Activated naive CD4-positive, alpha-beta T cell treated with anti-CD3 and anti-CD28 coated beads, Interleukin-2, amount 10 ng/mL, durations not matched to agents 7 days and 5 days (primary cell): ENCODE data around the gene LPP.

Experiments
- CTCF ChIA-PET: fragments of 350-600 bp; sonication (Branson Sonifier 250); formaldehyde crosslinking; loops from one replicate; lab custom pipeline; 2021; ENCODE audit warnings: antibody characterized with exemption; lab: Charles Lee
- DNase-seq: peaks from one replicate; pipeline ENCODE4 v3.0.0-alpha.2; 2020
- H3K27ac Mint-ChIP-seq: one replicate; pipeline ENCODE4 v1.8.0; 2021; ENCODE audit warnings: mild to moderate bottlenecking, moderate library complexity, mixed read lengths
- H3K27me3 Mint-ChIP-seq: one replicate; pipeline ENCODE4 v1.8.0; 2021; ENCODE audit warnings: mild to moderate bottlenecking, mixed read lengths
- H3K36me3 Mint-ChIP-seq: one replicate; pipeline ENCODE4 v1.8.0; 2021; ENCODE audit warnings: mixed read lengths
- H3K4me1 Mint-ChIP-seq: one replicate; pipeline ENCODE4 v1.8.0; 2021; ENCODE audit warnings: mixed read lengths
- H3K4me3 Mint-ChIP-seq: one replicate; pipeline ENCODE4 v1.8.0; 2021; ENCODE audit warnings: mild to moderate bottlenecking, moderate library complexity, mixed read lengths
- H3K9me3 Mint-ChIP-seq: one replicate; pipeline ENCODE4 v1.8.0; 2021; ENCODE audit warnings: mixed read lengths

The LPP gene

DNA sequence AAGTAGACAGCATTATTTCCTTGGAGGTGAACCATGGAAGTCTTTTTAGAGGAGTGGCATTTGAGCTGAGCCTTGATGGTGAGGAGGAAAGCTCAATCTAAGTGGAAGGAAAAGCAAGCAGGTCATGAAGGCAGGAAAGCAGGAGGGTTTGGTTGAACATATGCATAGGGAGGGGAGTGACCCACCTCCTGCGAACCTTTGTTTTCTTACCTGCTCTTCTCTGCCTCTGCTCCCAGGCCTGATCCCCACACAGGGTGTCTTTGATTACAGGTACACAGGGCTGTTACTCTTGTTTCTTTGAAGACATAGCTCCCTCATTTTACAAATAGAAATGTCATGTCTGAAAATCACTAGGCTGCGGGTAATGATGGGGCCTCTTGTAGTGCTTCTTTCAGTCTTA, 769.7 kb downstream of the LPP start:
- DNase-seq = no peak
- H3K36me3 Mint-ChIP-seq = peaks cover 2% of the 10 kb centered on the region
- no peak overlapping the region for H3K27ac Mint-ChIP-seq
- peaks cover 9% of the 10 kb centered on the region for H3K9me3 Mint-ChIP-seq
- no peaks in the 10 kb centered on the region for H3K4me1 Mint-ChIP-seq
- H3K27me3 Mint-ChIP-seq = peaks cover 4% of the 10 kb centered on the region
- H3K4me3 Mint-ChIP-seq = no peak overlapping the region
- CTCF ChIA-PET = interaction anchor here (2.8 kb wide), 1 partner anchor 1183 kb away, joined by 7 read pairs; no protein-coding TSS in a partner anchor

DNA sequence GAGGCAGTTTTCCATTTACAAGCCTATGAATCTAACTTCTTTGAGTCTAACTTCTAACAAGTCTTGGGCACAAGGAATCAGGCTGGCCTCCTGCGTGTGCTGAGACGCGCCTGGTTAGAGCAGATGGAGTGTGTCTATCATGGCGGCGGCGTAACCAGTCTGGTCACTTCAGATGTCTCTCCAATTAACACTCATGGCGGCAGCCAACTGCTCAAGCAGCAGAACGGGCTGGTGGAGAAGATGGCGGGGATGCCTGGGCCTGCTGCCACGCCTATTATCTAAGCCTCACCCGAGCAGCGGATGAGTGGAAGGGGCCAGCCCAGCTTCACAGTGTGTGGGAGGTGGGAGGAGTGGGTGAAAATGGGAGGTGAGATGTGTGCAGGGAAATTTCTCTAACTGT, 771.4 kb downstream of the LPP start:
- Mint-ChIP-seq H3K4me3 (no peak overlapping the region), H3K9me3 (peaks cover 3% of the 10 kb centered on the region), H3K27ac (no peak overlapping the region), H3K27me3 (peaks cover 4% of the 10 kb centered on the region), H3K36me3 (peaks cover 2% of the 10 kb centered on the region), H3K4me1 (no peaks in the 10 kb centered on the region)
- no peak for DNase-seq
- CTCF ChIA-PET = no interaction called here

GRCh38 chr3:188926111-188926510, 772.2 kb downstream of the LPP start:
- CTCF ChIA-PET = no interaction called here
- Mint-ChIP-seq H3K4me3 (no peak overlapping the region), H3K36me3 (peaks cover 2% of the 10 kb centered on the region), H3K9me3 (no peaks in the 10 kb centered on the region), H3K27me3 (peaks cover 4% of the 10 kb centered on the region), H3K27ac (no peak overlapping the region), H3K4me1 (no peaks in the 10 kb centered on the region)
- no peak for DNase-seq

GRCh38 chr3:188926741-188927511, 773.0 kb downstream of the LPP start:
- no peaks in the 10 kb centered on the region for H3K36me3 Mint-ChIP-seq
- no peaks in the 10 kb centered on the region for H3K4me1 Mint-ChIP-seq
- H3K27me3 Mint-ChIP-seq = peaks cover 4% of the 10 kb centered on the region
- H3K9me3 Mint-ChIP-seq = no peaks in the 10 kb centered on the region
- no peak overlapping the region for H3K27ac Mint-ChIP-seq
- CTCF ChIA-PET = no interaction called here
- H3K4me3 Mint-ChIP-seq = no peak overlapping the region
- DNase-seq = no peak

DNA sequence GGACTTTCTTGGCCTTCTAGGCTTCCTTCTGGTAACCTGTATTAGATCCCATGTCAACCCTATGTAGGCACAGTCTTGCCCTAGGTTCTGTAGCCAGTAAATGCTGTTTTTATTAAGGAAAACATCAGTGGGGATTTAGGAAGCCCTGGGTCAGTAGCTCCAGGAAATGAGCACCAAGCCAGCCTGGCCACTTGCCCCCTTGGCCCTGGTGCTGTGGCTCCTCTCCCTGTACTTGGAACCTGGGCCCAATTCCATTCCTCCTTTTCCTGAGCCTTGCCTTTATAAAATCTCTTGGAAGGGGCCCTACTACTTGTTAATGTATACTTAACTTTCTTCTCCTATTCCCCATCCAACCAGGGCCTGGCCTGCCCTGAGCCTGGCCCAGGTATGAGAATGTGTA, 774.0 kb downstream of the LPP start:
- H3K4me1 Mint-ChIP-seq = no peaks in the 10 kb centered on the region
- H3K27me3 Mint-ChIP-seq = peaks cover 4% of the 10 kb centered on the region
- H3K9me3 Mint-ChIP-seq = no peaks in the 10 kb centered on the region
- H3K4me3 Mint-ChIP-seq = no peak overlapping the region
- H3K36me3 Mint-ChIP-seq = no peaks in the 10 kb centered on the region
- no peak for DNase-seq
- H3K27ac Mint-ChIP-seq = no peak overlapping the region
- CTCF ChIA-PET = no interaction called here

DNA sequence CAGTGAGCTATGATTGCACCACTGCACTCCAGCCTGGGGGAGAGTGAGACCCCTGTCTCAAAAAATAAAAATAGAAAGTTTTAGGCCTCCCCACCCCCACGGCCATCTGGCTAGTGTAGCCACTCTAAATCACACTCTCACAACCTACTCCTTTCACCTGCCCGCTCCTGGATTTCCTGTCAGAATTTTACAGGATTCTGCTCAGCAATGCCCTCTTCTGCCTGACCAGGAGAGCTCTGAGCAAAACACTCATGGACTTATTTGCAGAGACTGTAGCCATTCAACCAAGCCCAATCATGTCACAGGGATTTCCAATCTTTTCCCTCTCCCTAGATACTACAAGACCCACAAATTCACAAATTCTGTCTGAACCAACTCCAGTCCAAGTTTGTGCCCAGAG, 775.2 kb downstream of the LPP start:
- Mint-ChIP-seq H3K27ac (no peak overlapping the region), H3K4me1 (no peaks in the 10 kb centered on the region), H3K9me3 (no peaks in the 10 kb centered on the region), H3K36me3 (no peaks in the 10 kb centered on the region), H3K4me3 (no peak overlapping the region), H3K27me3 (no peaks in the 10 kb centered on the region)
- DNase-seq = no peak
- CTCF ChIA-PET = interaction anchor here (0.9 kb wide), 1 partner anchor 17 kb away, joined by 3 read pairs; no protein-coding TSS in a partner anchor

DNA sequence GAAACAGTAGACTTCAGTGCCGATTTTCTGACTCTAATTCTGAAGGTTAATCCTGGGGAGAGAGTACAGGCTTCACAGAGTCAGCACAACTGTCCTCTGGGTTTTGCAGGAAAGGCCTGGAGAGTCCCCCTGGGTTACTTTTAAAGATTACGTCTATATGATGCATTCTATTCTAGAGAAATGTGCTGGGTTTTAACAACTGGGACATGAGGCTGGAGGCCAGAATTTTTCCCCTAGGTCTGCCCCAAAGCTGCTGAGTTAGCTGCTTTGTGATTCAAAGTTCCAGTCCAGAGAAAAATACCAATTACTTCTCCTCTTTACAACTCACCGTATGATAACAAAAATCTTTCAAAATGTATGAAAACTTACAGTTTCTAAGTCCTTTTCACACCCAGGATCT, 777.1 kb downstream of the LPP start:
- Mint-ChIP-seq H3K4me3 (no peak overlapping the region), H3K27me3 (peaks cover 5% of the 10 kb centered on the region), H3K27ac (no peak overlapping the region), H3K4me1 (no peaks in the 10 kb centered on the region), H3K36me3 (no peaks in the 10 kb centered on the region), H3K9me3 (no peaks in the 10 kb centered on the region)
- no peak for DNase-seq
- CTCF ChIA-PET = no interaction called here

- Mint-ChIP-seq H3K9me3 (no peaks in the 10 kb centered on the region), H3K36me3 (no peaks in the 10 kb centered on the region), H3K4me1 (no peaks in the 10 kb centered on the region), H3K27me3 (peaks cover 5% of the 10 kb centered on the region), H3K27ac (no peak overlapping the region), H3K4me3 (no peak overlapping the region)
- CTCF ChIA-PET = no interaction called here
- DNase-seq = no peak
These were observed 777.6 kb downstream of the LPP start for GRCh38 chr3:188931531-188931930.

GRCh38 chr3:188934989-188935388, 781.0 kb downstream of the LPP start:
- H3K36me3 Mint-ChIP-seq = peaks cover 2% of the 10 kb centered on the region
- no peak for DNase-seq
- no peaks in the 10 kb centered on the region for H3K4me1 Mint-ChIP-seq
- H3K4me3 Mint-ChIP-seq = no peak overlapping the region
- H3K27ac Mint-ChIP-seq = no peak overlapping the region
- CTCF ChIA-PET = interaction anchor here (1.2 to 1.5 kb wide), 2 partner anchors 10 to 23 kb away, joined by 4 read pairs; no protein-coding TSS in a partner anchor
- peaks cover 10% of the 10 kb centered on the region for H3K27me3 Mint-ChIP-seq
- no peaks in the 10 kb centered on the region for H3K9me3 Mint-ChIP-seq

- Mint-ChIP-seq H3K27me3 (peaks cover 10% of the 10 kb centered on the region), H3K9me3 (no peaks in the 10 kb centered on the region), H3K4me1 (no peaks in the 10 kb centered on the region), H3K36me3 (peaks cover 2% of the 10 kb centered on the region), H3K4me3 (no peak overlapping the region), H3K27ac (no peak overlapping the region)
- DNase-seq = no peak
- CTCF ChIA-PET = interaction anchor here (1.4 kb wide), 1 partner anchor 1197 kb away, joined by 3 read pairs; no protein-coding TSS in a partner anchor
These were observed 782.7 kb downstream of the LPP start for GRCh38 chr3:188936597-188937107.

DNA sequence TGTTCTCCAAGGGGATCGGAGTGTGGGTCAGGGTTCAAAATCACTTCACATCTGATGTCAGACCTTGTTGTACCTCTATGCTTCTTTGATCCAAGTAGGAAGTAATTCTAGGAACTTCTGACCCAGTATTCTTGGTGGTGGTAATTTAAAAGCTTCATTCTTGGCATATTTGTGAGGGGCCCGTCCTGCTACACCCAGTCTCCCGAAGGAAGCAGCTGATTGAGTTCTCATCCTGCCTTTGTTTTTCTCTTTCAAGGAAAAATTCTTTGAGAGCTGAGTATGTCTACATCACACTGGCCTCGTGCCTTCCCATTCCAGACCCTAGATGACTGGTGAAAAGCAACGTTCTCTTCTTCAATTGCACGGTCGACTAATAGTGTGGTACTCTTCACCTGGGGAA, 783.4 kb downstream of the LPP start:
- DNase-seq = no peak
- no peak overlapping the region for H3K27ac Mint-ChIP-seq
- H3K4me3 Mint-ChIP-seq = no peak overlapping the region
- CTCF ChIA-PET = interaction anchor here (1.4 kb wide), 1 partner anchor 1197 kb away, joined by 3 read pairs; no protein-coding TSS in a partner anchor
- peaks cover 2% of the 10 kb centered on the region for H3K36me3 Mint-ChIP-seq
- H3K4me1 Mint-ChIP-seq = no peaks in the 10 kb centered on the region
- no peaks in the 10 kb centered on the region for H3K9me3 Mint-ChIP-seq
- peaks cover 10% of the 10 kb centered on the region for H3K27me3 Mint-ChIP-seq

- Mint-ChIP-seq H3K27me3 (peaks cover 10% of the 10 kb centered on the region), H3K4me1 (no peaks in the 10 kb centered on the region), H3K9me3 (peaks cover 2% of the 10 kb centered on the region), H3K36me3 (peaks cover 2% of the 10 kb centered on the region), H3K27ac (no peak overlapping the region), H3K4me3 (no peak overlapping the region)
- DNase-seq = no peak
- CTCF ChIA-PET = no interaction called here
These were observed 785.0 kb downstream of the LPP start for GRCh38 chr3:188938999-188939398.

DNA sequence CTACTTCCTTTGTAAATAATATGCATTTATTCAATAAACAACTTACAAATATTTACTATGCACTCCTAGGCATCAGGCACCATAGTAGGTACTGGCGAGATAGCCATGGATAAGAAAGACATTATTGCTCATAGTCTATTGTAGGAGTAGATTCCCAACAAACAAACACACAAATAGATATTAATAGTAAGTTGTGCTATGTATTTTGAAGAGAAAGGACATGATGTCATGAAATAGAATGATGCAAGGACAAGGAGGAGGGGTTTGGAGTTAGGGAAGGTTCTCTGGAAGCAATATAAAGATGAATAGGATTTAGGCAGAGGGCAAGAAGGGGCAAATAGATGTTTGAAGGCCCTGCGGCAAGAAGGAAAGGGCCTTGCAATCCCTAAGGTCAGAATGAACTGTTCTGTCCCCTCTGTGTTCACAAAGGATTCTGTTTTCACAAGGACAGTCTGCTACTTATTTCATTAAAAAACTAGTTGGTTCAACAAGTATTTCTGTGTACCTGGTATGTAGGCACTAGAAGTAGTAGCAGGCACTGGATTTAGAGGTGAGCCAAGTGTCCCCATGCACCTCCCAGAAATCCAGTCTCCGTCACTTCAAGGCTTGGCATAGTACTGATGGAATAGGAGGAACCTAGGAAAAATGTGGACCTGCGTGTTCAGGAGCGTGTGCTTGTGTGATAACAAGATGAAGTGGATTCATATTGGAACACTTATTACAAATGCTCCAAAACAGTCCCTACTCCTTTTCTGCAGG, 786.0 kb downstream of the LPP start:
- Mint-ChIP-seq H3K9me3 (peaks cover 2% of the 10 kb centered on the region), H3K36me3 (peaks cover 2% of the 10 kb centered on the region), H3K4me3 (no peak overlapping the region), H3K4me1 (peaks cover 3% of the 10 kb centered on the region), H3K27ac (no peak overlapping the region), H3K27me3 (peaks cover 8% of the 10 kb centered on the region)
- CTCF ChIA-PET = no interaction called here
- DNase-seq = no peak
